Astrocyte (in vitro differentiated cells and primary cell): ENCODE data around the gene WFDC11. TPM values are rescaled to one million over a fixed set of nuclear protein-coding genes. Genes with fewer than 3 reads are reported as not detected.
"Not testable (repeated sequence)": the region's sequence is repeated elsewhere in the genome, so short reads cannot be mapped to it uniquely, and the experiment has no call there.

Experiments
- DNase-seq: peaks from one replicate; pipeline ENCODE4 v3.0.0-alpha.2; 2010; ENCODE audit warnings: low read depth
- FAIRE-seq: peaks from 2 replicates; lab custom pipeline; 2011; peaks lifted over from hg19 to GRCh38; lab: Jason Lieb, UNC
- H2AFZ ChIP-seq: 2 replicates; pipeline ENCODE4 v1.6.0; 2012; ENCODE audit warnings: low read depth, low read length, inconsistent platforms
- H3K27ac ChIP-seq: 2 replicates; pipeline ENCODE4 v1.5.1; 2011; ENCODE audit warnings: low read depth, low read length, inconsistent platforms
- H3K27me3 ChIP-seq: 2 replicates; pipeline ENCODE4 v1.6.0; 2011; ENCODE audit warnings: low read length, inconsistent platforms; ENCODE audit not compliant: insufficient read depth
- H3K36me3 ChIP-seq: 2 replicates; pipeline ENCODE4 v1.5.1; 2011; ENCODE audit warnings: low read length, inconsistent platforms; ENCODE audit not compliant: insufficient read depth
- H3K4me1 ChIP-seq: 2 replicates; pipeline ENCODE4 v1.5.1; 2011; ENCODE audit warnings: low read length, inconsistent platforms; ENCODE audit not compliant: insufficient read depth
- H3K4me2 ChIP-seq: 2 replicates; pipeline ENCODE4 v1.6.0; 2012; ENCODE audit warnings: low read length, inconsistent platforms
- H3K4me3 ChIP-seq: 2 replicates; pipeline ENCODE4 v1.5.1; 2011; ENCODE audit warnings: low read depth, mild to moderate bottlenecking, low read length, inconsistent platforms; ENCODE audit not compliant: insufficient read depth
- H3K79me2 ChIP-seq: 2 replicates; pipeline ENCODE4 v1.6.0; 2012; ENCODE audit warnings: mild to moderate bottlenecking, low read length, inconsistent platforms; ENCODE audit not compliant: insufficient read depth
- H3K9ac ChIP-seq: 2 replicates; pipeline ENCODE4 v1.6.0; 2012; ENCODE audit warnings: mild to moderate bottlenecking, low read length, inconsistent platforms
- H3K9me3 ChIP-seq: 2 replicates; pipeline ENCODE4 v1.5.1; 2012; ENCODE audit warnings: low read depth, mild to moderate bottlenecking, low read length, inconsistent platforms; ENCODE audit not compliant: insufficient read depth
- H4K20me1 ChIP-seq: 2 replicates; pipeline ENCODE4 v1.6.0; 2012; ENCODE audit warnings: low read length, inconsistent platforms; ENCODE audit not compliant: insufficient read depth
- H3K27ac Mint-ChIP-seq: one replicate; pipeline ENCODE4 v1.8.0; 2021; ENCODE audit warnings: mild to moderate bottlenecking, mixed read lengths; ENCODE audit not compliant: unreplicated experiment
- H3K27me3 Mint-ChIP-seq: one replicate; pipeline ENCODE4 v1.8.0; 2021; ENCODE audit warnings: low read depth, mixed read lengths; ENCODE audit not compliant: unreplicated experiment
- H3K36me3 Mint-ChIP-seq: one replicate; pipeline ENCODE4 v1.8.0; 2021; ENCODE audit warnings: low read depth, mixed read lengths; ENCODE audit not compliant: unreplicated experiment
- H3K4me1 Mint-ChIP-seq: one replicate; pipeline ENCODE4 v1.8.0; 2021; ENCODE audit warnings: low read depth, mixed read lengths; ENCODE audit not compliant: unreplicated experiment
- H3K4me3 Mint-ChIP-seq: one replicate; pipeline ENCODE4 v1.8.0; 2021; ENCODE audit warnings: mild to moderate bottlenecking, moderate library complexity, mixed read lengths; ENCODE audit not compliant: unreplicated experiment
- H3K9me3 Mint-ChIP-seq: one replicate; pipeline ENCODE4 v1.8.0; 2021; ENCODE audit warnings: mild to moderate bottlenecking, mixed read lengths; ENCODE audit not compliant: unreplicated experiment
- CTCF ChIP-seq: IDR thresholded peaks from 2 replicates; pipeline ENCODE4 v1.5.1; 2011; ENCODE audit warnings: low read depth, mild to moderate bottlenecking, inconsistent platforms, low read length, moderate library complexity; ENCODE audit not compliant: insufficient read depth
- EZH2 ChIP-seq: IDR thresholded peaks from 2 replicates; pipeline ENCODE4 v1.6.1; 2012; ENCODE audit warnings: mild to moderate bottlenecking, low read length, inconsistent platforms; ENCODE audit not compliant: insufficient read depth
- total RNA-seq: library from RNA; stranded (reverse); gene quantifications from 2 replicates; pipeline ENCODE4 v1.2.1, GENCODE V29; 2021

The WFDC11 gene
- total RNA-seq, 1 donor from 2014 or later: not detected

DNA sequence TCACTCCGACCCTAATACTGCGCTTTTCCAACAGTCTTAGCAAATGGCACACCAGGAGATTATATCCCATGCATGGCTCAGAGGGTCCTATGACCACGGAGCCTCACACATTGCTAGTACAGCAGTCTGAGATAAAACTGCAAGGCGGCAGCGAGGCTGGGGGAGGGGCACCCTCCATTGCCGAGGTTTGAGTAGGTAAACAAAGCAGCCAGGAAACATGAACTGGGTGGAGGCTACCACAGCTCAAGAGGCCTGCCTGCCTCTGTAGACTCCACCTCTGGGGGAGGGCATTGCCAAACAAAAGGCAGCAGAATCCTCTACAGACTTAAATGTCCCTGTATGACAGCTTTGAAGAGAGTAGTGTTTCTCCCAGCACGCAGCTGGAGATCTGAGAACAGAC, 18.3 kb downstream of the WFDC11 start:
- FAIRE-seq, H4K20me1 ChIP-seq, H3K4me3 ChIP-seq, H3K27ac Mint-ChIP-seq, H3K4me1 ChIP-seq, H3K36me3 ChIP-seq, H2AFZ ChIP-seq, H3K9me3 ChIP-seq, H3K4me1 Mint-ChIP-seq, H3K79me2 ChIP-seq, H3K4me2 ChIP-seq, H3K36me3 Mint-ChIP-seq, H3K27me3 ChIP-seq, H3K9ac ChIP-seq, DNase-seq, H3K27ac ChIP-seq, H3K27me3 Mint-ChIP-seq, H3K4me3 Mint-ChIP-seq: not testable (repeated sequence)
- H3K9me3 Mint-ChIP-seq: peaks cover 12% of the 10 kb centered on the region

- no peaks in the 10 kb centered on the region for H3K27me3 ChIP-seq
- H3K27me3 Mint-ChIP-seq: peaks cover 8% of the 10 kb centered on the region
- TF ChIP-seq EZH2 (no peak), CTCF (no peak)
Observed at GRCh38 chr20:45649312-45649863, 20.7 kb downstream of the WFDC11 start.

DNA sequence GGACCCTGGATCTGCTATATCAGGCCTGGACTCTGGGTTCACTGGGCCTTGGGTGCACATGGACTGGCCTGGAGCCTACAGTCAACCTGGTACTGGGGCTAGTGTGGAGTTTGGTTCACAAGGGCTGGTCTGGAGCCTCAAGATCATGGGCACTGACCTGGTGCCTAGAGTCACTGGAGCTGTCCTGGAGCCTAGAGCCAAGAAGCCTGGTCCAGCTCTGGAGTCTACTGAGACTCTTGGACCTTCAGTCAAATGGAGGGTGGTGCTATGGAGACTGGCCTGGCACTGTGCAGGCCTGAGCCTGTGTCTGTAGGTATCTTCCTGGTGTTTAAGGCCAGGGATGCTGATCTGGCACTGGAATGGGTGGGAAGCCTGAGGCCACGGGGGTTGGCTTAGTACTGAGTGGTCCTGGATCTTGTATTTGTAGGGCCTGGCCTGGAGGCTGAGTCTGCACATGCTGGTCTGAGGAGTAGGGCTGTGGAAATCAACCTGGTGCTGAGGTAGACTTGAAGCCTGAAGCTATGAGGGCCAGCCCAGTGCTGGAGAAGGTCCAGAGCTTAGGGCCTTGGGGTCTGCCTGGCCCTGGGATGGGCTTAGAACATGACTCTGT, 22.5 kb downstream of the WFDC11 start:
- Histone ChIP-seq H3K4me3 (no peak overlapping the region), H3K4me2 (no peak overlapping the region), H3K36me3 (no peaks in the 10 kb centered on the region), H3K27ac (no peak overlapping the region), H3K9ac (no peak overlapping the region), H3K79me2 (no peaks in the 10 kb centered on the region), H3K4me1 (no peaks in the 10 kb centered on the region), H2AFZ (no peak overlapping the region), H4K20me1 (no peaks in the 10 kb centered on the region), H3K9me3 (no peaks in the 10 kb centered on the region), H3K27me3 (no peaks in the 10 kb centered on the region)
- FAIRE-seq: no peak
- TF ChIP-seq EZH2 (no peak), CTCF (no peak)
- DNase-seq: no peak
- H3K9me3 Mint-ChIP-seq: peaks cover 12% of the 10 kb centered on the region
- H3K27me3 Mint-ChIP-seq: peaks cover 3% of the 10 kb centered on the region
- no peaks in the 10 kb centered on the region for H3K36me3 Mint-ChIP-seq
- no peak overlapping the region for H3K27ac Mint-ChIP-seq
- H3K4me1 Mint-ChIP-seq: no peaks in the 10 kb centered on the region
- H3K4me3 Mint-ChIP-seq: no peak overlapping the region

More at GRCh38 chr20:45649312-45649863, 20.7 kb downstream of the WFDC11 start:
- no peaks in the 10 kb centered on the region for H3K36me3 ChIP-seq
- H3K27ac ChIP-seq: no peak overlapping the region
- no peaks in the 10 kb centered on the region for H3K79me2 ChIP-seq
- no peaks in the 10 kb centered on the region for H4K20me1 ChIP-seq
- H3K4me1 Mint-ChIP-seq: no peaks in the 10 kb centered on the region
- no peaks in the 10 kb centered on the region for H3K9me3 ChIP-seq
- H3K36me3 Mint-ChIP-seq: no peaks in the 10 kb centered on the region
- H3K9ac ChIP-seq: no peak overlapping the region
- no peak overlapping the region for H2AFZ ChIP-seq
- DNase-seq: no peak
- no peak overlapping the region for H3K27ac Mint-ChIP-seq
- no peak overlapping the region for H3K4me3 ChIP-seq
- FAIRE-seq: no peak
- no peak overlapping the region for H3K4me2 ChIP-seq
- no peaks in the 10 kb centered on the region for H3K4me1 ChIP-seq
- H3K9me3 Mint-ChIP-seq: peaks cover 13% of the 10 kb centered on the region
- no peak overlapping the region for H3K4me3 Mint-ChIP-seq
